HEK293 (cell line): ENCODE data around the gene NEURL2.

Source experiments
- ATF2 ChIP-seq: fragments of 450-650 bp; formaldehyde crosslinking; IDR thresholded peaks from 2 replicates; pipeline ENCODE4 v1.5.1; 2016; ENCODE audit warnings: missing biosample characterization, missing genetic modification characterization, low read depth
- HIC1 ChIP-seq: fragments of 450-650 bp; formaldehyde crosslinking; IDR thresholded peaks from 2 replicates; pipeline ENCODE4 v1.5.1; 2016; ENCODE audit warnings: missing biosample characterization, missing genetic modification characterization
- KLF10 ChIP-seq: fragments of 450-650 bp; IDR thresholded peaks from 2 replicates; pipeline ENCODE4 v1.5.1; 2018; ENCODE audit warnings: missing biosample characterization, mild to moderate bottlenecking, missing genetic modification characterization
- MYNN ChIP-seq: fragments of 450-650 bp; formaldehyde crosslinking; IDR thresholded peaks from 2 replicates; pipeline ENCODE4 v1.5.1; 2016; ENCODE audit warnings: missing biosample characterization, missing genetic modification characterization, borderline replicate concordance
- YY2 ChIP-seq: fragments of 450-650 bp; formaldehyde crosslinking; IDR thresholded peaks from 2 replicates; pipeline ENCODE4 v1.5.1; 2016; ENCODE audit warnings: missing biosample characterization, missing genetic modification characterization
- ZBTB21 ChIP-seq: fragments of 450-650 bp; formaldehyde crosslinking; IDR thresholded peaks from 2 replicates; pipeline ENCODE4 v1.5.1; 2017; ENCODE audit warnings: missing biosample characterization, missing genetic modification characterization
- ZBTB6 ChIP-seq: fragments of 450-650 bp; formaldehyde crosslinking; IDR thresholded peaks from 2 replicates; pipeline ENCODE4 v1.5.1; 2017; ENCODE audit warnings: missing biosample characterization, missing genetic modification characterization
- ZBTB7A ChIP-seq: fragments of 450-650 bp; formaldehyde crosslinking; IDR thresholded peaks from 2 replicates; pipeline ENCODE4 v1.5.1; 2016; ENCODE audit warnings: low read depth, missing biosample characterization, missing genetic modification characterization
- ZNF302 ChIP-seq: fragments of 450-650 bp; formaldehyde crosslinking; IDR thresholded peaks from 2 replicates; pipeline ENCODE4 v1.5.1; 2016; ENCODE audit warnings: missing biosample characterization, missing genetic modification characterization, low read depth
- ZNF324 ChIP-seq: fragments of 450-650 bp; formaldehyde crosslinking; IDR thresholded peaks from 2 replicates; pipeline ENCODE4 v1.5.1; 2016; ENCODE audit warnings: missing biosample characterization, missing genetic modification characterization
- ZNF362 ChIP-seq: fragments of 450-650 bp; formaldehyde crosslinking; IDR thresholded peaks from 2 replicates; pipeline ENCODE4 v1.5.1; 2016; ENCODE audit warnings: missing biosample characterization, missing genetic modification characterization
- ZNF391 ChIP-seq: fragments of 450-650 bp; formaldehyde crosslinking; IDR thresholded peaks from 2 replicates; pipeline ENCODE4 v1.5.1; 2016; ENCODE audit warnings: low read depth, missing biosample characterization, missing genetic modification characterization, borderline replicate concordance
- ZNF394 ChIP-seq: fragments of 450-650 bp; formaldehyde crosslinking; IDR thresholded peaks from 2 replicates; pipeline ENCODE4 v1.5.1; 2016; ENCODE audit warnings: missing biosample characterization, missing genetic modification characterization, mild to moderate bottlenecking, moderate library complexity, borderline replicate concordance
- ZNF549 ChIP-seq: fragments of 450-650 bp; IDR thresholded peaks from 2 replicates; pipeline ENCODE4 v1.5.1; 2018; ENCODE audit warnings: missing biosample characterization, missing genetic modification characterization, mild to moderate bottlenecking, inconsistent platforms, moderate library complexity
- ZNF560 ChIP-seq: fragments of 450-650 bp; formaldehyde crosslinking; IDR thresholded peaks from 2 replicates; pipeline ENCODE4 v1.5.1; 2017; ENCODE audit warnings: missing biosample characterization, missing genetic modification characterization, borderline replicate concordance
- ZNF600 ChIP-seq: fragments of 450-650 bp; formaldehyde crosslinking; IDR thresholded peaks from 2 replicates; pipeline ENCODE4 v1.5.1; 2016; ENCODE audit warnings: missing biosample characterization, missing genetic modification characterization
- ZNF776 ChIP-seq: fragments of 450-650 bp; formaldehyde crosslinking; IDR thresholded peaks from 2 replicates; pipeline ENCODE4 v1.5.0; 2017; ENCODE audit warnings: missing biosample characterization, missing genetic modification characterization, borderline replicate concordance
- ZSCAN30 ChIP-seq: fragments of 450-650 bp; IDR thresholded peaks from 2 replicates; pipeline ENCODE4 v1.5.1; 2018; ENCODE audit warnings: missing biosample characterization, mild to moderate bottlenecking, missing genetic modification characterization, moderate library complexity
- TF ChIP-seq, protein P1 (sequence below): sonication (generic); formaldehyde crosslinking; IDR thresholded peaks from 2 replicates; pipeline ENCODE4 v1.8.1; 2022; ENCODE audit warnings: mild to moderate bottlenecking, moderate library complexity, missing genetic modification reagents
- TF ChIP-seq, protein P2 (sequence below): fragments of 450-650 bp; formaldehyde crosslinking; IDR thresholded peaks from 2 replicates; pipeline ENCODE4 v1.5.1; 2017; ENCODE audit warnings: missing biosample characterization, mild to moderate bottlenecking, missing genetic modification characterization, moderate library complexity
- TF ChIP-seq, protein P3 (sequence below): fragments of 450-650 bp; formaldehyde crosslinking; IDR thresholded peaks from 2 replicates; pipeline ENCODE4 v1.5.1; 2016; ENCODE audit warnings: missing biosample characterization, missing genetic modification characterization
- TF ChIP-seq, protein P4 (sequence below): fragments of 450-650 bp; formaldehyde crosslinking; IDR thresholded peaks from 2 replicates; pipeline ENCODE4 v1.5.1; 2016; ENCODE audit warnings: missing biosample characterization, missing genetic modification characterization

Gene NEURL2

GRCh38 chr20:45934586-45935415, 43.8 kb upstream of the NEURL2 start, which contains the start of gene PCIF1 (continued):
- TF ChIP-seq, protein P1, sequence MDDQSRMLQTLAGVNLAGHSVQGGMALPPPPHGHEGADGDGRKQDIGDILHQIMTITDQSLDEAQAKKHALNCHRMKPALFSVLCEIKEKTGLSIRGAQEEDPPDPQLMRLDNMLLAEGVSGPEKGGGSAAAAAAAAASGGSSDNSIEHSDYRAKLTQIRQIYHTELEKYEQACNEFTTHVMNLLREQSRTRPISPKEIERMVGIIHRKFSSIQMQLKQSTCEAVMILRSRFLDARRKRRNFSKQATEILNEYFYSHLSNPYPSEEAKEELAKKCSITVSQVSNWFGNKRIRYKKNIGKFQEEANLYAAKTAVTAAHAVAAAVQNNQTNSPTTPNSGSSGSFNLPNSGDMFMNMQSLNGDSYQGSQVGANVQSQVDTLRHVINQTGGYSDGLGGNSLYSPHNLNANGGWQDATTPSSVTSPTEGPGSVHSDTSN (CRISPR knock-in tag): peak; percentile 39; the same call in 1 of the 2 replicates
- 0 out of 2 replicates have a peak, but pooled peaks have one; percentile 8 for TF ChIP-seq ZBTB21 (tag by site-specific recombination)
- no peak for TF ChIP-seq ZNF362 (tag by site-specific recombination)
- TF ChIP-seq HIC1 (tag by site-specific recombination): peak; percentile 44; the same call in 1 of the 2 replicates
- TF ChIP-seq ZNF549: no peak
- TF ChIP-seq, protein P2, sequence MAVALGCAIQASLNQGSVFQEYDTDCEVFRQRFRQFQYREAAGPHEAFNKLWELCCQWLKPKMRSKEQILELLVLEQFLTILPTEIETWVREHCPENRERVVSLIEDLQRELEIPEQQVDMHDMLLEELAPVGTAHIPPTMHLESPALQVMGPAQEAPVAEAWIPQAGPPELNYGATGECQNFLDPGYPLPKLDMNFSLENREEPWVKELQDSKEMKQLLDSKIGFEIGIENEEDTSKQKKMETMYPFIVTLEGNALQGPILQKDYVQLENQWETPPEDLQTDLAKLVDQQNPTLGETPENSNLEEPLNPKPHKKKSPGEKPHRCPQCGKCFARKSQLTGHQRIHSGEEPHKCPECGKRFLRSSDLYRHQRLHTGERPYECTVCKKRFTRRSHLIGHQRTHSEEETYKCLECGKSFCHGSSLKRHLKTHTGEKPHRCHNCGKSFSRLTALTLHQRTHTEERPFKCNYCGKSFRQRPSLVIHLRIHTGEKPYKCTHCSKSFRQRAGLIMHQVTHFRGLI (tag by site-specific recombination): no peak
- peak; percentile 68 for TF ChIP-seq ZNF394 (tag by site-specific recombination)
- TF ChIP-seq ZNF324 (tag by site-specific recombination): peak; percentile 95
- peak; percentile 85 for TF ChIP-seq ZSCAN30 (tag by site-specific recombination)
- TF ChIP-seq, protein P3, sequence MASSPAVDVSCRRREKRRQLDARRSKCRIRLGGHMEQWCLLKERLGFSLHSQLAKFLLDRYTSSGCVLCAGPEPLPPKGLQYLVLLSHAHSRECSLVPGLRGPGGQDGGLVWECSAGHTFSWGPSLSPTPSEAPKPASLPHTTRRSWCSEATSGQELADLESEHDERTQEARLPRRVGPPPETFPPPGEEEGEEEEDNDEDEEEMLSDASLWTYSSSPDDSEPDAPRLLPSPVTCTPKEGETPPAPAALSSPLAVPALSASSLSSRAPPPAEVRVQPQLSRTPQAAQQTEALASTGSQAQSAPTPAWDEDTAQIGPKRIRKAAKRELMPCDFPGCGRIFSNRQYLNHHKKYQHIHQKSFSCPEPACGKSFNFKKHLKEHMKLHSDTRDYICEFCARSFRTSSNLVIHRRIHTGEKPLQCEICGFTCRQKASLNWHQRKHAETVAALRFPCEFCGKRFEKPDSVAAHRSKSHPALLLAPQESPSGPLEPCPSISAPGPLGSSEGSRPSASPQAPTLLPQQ (tag by site-specific recombination): peak; percentile 94
- TF ChIP-seq, protein P4, sequence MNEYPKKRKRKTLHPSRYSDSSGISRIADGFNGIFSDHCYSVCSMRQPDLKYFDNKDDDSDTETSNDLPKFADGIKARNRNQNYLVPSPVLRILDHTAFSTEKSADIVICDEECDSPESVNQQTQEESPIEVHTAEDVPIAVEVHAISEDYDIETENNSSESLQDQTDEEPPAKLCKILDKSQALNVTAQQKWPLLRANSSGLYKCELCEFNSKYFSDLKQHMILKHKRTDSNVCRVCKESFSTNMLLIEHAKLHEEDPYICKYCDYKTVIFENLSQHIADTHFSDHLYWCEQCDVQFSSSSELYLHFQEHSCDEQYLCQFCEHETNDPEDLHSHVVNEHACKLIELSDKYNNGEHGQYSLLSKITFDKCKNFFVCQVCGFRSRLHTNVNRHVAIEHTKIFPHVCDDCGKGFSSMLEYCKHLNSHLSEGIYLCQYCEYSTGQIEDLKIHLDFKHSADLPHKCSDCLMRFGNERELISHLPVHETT (tag by site-specific recombination): peak; percentile 88
- TF ChIP-seq YY2 (tag by site-specific recombination): peak; percentile 100
- peak; percentile 24; the same call in 1 of the 2 replicates for TF ChIP-seq MYNN
- no peak for TF ChIP-seq ZNF302 (tag by site-specific recombination)
- peak; percentile 17; the same call in 1 of the 2 replicates for TF ChIP-seq ZBTB6
- peak; percentile 72; the same call in 1 of the 2 replicates for TF ChIP-seq ZNF391 (tag by site-specific recombination)
- TF ChIP-seq ZNF600: peak; percentile 67
- no peak for TF ChIP-seq ZNF560 (tag by site-specific recombination)
- TF ChIP-seq KLF10 (tag by site-specific recombination): peak; percentile 68; the same call in 1 of the 2 replicates
- TF ChIP-seq ZBTB7A (tag by site-specific recombination): peak; percentile 78
- no peak for TF ChIP-seq ZNF776 (tag by site-specific recombination)
- no peak for TF ChIP-seq ATF2 (tag by site-specific recombination)
